GM06990 (cell line): ENCODE measurements around the gene APLP1.
"Not testable (repeated sequence)": the region's sequence is repeated elsewhere in the genome, so short reads cannot be mapped to it uniquely, and the experiment has no call there.

Experiments used
- DNase-seq: peaks from one replicate; pipeline ENCODE4 v3.0.0-alpha.2; 2011; ENCODE audit not compliant: insufficient read length; ENCODE audit errors: extremely low read depth
- H3K27me3 ChIP-seq: replicated peaks from 2 replicates; pipeline ENCODE4 v1.6.0; 2011; ENCODE audit warnings: low read length; ENCODE audit not compliant: control insufficient read depth, insufficient read depth
- H3K36me3 ChIP-seq: 2 replicates; pipeline ENCODE4 v1.5.1; 2011; ENCODE audit warnings: low read length; ENCODE audit not compliant: control insufficient read depth, insufficient read depth
- H3K4me3 ChIP-seq: replicated peaks from 2 replicates; pipeline ENCODE4 v1.5.1; 2011; ENCODE audit warnings: low read depth, mild to moderate bottlenecking, control low read depth, low read length
- TF ChIP-seq, protein P1 (sequence below): IDR thresholded peaks from 2 replicates; pipeline ENCODE4 v1.5.1; 2011; ENCODE audit warnings: low read length, control low read depth, mild to moderate bottlenecking, inconsistent platforms; ENCODE audit not compliant: insufficient read depth, poor library complexity, severe bottlenecking

Gene APLP1

DNA sequence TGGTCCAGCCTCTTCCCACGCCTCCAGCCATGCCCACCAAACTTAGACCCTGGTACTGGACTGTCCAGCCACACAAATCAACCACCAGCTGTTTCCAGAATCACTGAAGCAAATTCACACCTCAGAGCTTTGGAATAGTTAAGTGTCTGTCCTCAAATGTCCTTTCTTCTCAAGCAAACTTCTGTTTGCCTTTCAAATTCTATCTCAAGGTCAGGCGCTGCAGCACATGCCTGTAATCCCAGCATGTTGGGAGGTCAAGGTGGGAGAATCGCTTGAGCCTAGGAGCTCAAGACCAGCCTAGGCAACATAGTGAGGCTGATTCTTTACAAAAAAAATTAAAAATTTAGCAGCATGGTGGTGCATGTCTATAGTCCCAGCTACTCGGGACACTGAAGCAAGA, 36.3 kb upstream of the APLP1 start:
- DNase-seq = no peak
- Histone ChIP-seq H3K27me3 (no peaks in the 10 kb centered on the region; the same call in 1 of the 2 replicates), H3K4me3 (no peak overlapping the region), H3K36me3 (no peaks in the 10 kb centered on the region)
- TF ChIP-seq, protein P1, sequence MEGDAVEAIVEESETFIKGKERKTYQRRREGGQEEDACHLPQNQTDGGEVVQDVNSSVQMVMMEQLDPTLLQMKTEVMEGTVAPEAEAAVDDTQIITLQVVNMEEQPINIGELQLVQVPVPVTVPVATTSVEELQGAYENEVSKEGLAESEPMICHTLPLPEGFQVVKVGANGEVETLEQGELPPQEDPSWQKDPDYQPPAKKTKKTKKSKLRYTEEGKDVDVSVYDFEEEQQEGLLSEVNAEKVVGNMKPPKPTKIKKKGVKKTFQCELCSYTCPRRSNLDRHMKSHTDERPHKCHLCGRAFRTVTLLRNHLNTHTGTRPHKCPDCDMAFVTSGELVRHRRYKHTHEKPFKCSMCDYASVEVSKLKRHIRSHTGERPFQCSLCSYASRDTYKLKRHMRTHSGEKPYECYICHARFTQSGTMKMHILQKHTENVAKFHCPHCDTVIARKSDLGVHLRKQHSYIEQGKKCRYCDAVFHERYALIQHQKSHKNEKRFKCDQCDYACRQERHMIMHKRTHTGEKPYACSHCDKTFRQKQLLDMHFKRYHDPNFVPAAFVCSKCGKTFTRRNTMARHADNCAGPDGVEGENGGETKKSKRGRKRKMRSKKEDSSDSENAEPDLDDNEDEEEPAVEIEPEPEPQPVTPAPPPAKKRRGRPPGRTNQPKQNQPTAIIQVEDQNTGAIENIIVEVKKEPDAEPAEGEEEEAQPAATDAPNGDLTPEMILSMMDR = no peak

DNA sequence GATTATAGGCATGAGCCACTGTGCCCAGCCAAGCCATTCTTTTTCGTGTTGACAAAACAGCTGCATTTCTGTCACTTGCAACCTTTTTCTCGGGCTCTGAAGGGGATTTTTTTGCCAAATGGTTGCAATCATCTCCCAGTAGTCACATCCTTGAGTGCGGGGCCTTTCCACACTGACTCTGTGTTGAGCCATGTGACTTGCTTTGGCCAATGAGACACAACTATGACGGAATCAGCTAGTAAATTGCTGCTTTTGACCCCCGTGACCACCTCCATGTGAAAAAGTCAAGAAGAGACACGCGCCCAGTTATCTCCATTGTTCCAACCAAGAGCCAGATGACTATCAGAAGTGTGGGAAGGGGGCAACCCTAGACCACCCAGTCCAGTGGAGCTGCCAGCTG, 34.4 kb upstream of the APLP1 start:
- TF ChIP-seq, protein P1 = no peak

DNA sequence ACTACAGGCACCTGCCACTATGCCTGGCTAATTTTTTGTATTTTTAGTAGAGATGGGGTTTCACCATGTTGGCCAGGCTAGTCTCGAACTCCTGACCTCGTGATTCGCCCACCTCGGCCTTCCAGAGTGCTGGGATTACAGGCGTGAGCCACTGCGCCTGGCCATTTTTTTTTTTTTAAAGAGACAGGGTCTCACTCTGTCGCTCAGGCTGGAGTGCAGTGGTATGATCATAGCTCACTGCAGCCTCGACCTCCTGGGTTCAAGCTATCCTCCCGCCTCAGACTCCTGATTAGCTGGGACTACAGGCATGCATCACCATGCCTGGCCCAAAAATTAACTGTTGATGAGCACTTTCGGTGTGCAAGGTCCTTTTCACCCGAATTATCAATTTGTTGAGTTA, 32.3 kb upstream of the APLP1 start:
- H3K36me3 ChIP-seq, H3K27me3 ChIP-seq, H3K4me3 ChIP-seq, DNase-seq: not testable (repeated sequence)

More for the DNA sequence above, 34.4 kb upstream of the APLP1 start:
- no peak for DNase-seq
- no peaks in the 10 kb centered on the region for H3K36me3 ChIP-seq
- no peaks in the 10 kb centered on the region; the same call in 1 of the 2 replicates for H3K27me3 ChIP-seq
- H3K4me3 ChIP-seq = no peak overlapping the region

DNA sequence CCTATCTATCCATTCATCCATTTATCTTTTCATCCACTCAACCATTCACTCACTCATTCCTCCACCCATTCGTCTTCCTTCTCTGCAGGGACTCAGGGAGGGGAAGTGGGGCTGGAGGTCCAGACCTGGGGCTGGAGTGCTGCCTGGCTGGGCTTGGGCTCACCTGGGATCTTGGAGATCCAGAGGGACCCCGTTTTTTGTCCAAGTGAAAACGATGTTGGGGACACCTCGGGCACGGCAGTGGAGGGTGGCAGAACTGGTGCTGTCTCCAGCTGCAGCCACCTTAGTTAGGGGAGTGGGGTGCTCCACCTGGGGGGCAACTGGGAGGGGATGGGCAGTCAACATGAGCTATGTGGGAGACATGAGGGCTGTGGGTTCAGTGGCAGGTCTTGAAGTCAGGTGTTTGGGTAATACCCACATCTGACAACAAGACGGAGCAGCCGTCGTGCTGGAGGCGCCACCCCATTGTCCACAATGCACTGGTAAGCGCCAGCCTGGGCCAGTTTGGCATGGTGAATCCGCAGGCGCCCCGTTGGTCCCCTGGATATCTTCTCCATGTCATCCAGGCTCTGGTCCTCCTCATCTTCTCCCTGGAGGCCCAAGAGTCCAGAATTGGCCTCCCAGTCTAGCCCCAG, 26.3 kb upstream of the APLP1 start:
- H3K36me3 ChIP-seq = no peaks in the 10 kb centered on the region
- peaks cover 3% of the 10 kb centered on the region; the same call in 1 of the 2 replicates for H3K27me3 ChIP-seq
- TF ChIP-seq, protein P1 = no peak
- DNase-seq = no peak
- H3K4me3 ChIP-seq = no peak overlapping the region

DNA sequence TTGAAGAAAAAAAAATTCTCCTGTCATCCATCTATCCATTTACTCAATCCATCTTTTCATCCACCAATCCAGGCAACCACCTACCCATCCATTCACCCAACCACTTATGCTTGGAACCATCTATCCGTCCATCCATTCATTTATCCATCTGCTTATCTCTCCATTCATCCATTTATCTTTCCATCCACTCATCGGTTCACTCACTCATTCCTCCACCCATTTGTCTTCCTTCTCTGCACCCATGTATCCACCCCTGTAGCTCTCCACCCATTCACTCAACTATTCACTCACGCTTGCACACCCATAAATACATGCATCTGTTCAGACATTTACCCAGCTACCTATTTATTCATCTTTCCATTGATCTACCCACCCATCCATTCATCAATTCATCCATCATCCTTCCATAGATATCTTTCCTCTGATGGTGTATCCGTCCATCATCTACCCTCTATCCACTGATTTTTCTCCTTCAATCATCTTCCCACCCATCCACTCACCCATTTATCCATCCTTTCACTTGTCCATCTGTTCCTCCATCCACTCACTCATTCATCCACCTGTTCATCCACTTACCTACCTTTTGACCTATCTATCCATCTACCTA, 25.6 kb upstream of the APLP1 start:
- no peak overlapping the region for H3K4me3 ChIP-seq
- peaks cover 3% of the 10 kb centered on the region; the same call in 1 of the 2 replicates for H3K27me3 ChIP-seq
- H3K36me3 ChIP-seq = no peaks in the 10 kb centered on the region
- TF ChIP-seq, protein P1 = no peak
- DNase-seq = no peak

DNA sequence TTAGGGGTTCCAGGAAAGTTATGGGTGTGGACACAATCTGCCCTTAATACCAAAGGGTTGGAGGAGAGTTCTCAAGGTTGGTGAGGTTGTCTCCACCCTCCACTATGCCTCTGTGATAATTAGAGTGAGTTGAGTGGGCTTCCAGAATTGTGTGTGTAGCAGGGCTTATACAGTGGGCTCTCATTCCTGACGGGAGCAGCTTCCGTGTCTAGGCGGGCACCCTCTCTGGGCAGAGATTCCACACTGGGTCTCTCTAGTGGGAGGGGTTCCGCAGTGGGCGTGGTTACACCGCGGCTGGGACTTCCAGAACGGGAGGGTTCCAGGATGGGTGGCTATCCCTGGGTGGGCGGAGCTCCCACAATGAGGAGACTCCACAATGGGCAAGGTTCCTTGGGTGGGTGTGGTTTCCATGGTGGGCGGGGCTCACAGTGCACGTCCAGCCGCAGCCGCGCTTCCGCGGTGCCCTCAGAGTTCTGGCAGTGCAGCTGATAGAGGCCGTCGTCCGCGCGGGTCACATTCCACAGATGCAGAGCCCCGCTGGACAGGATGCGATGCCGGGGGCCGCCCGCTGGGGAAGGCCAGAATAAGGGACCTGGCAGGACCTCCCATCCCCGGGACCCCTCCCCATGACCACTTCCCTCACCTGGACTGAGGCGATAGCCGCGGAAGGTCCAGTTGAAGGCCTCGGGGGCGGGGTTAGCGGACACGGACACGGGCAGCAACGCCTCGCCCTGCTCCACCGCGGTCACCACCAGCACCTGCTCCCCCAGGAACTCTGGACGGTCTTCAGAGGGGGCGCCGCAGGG, 24.5 kb upstream of the APLP1 start:
- H3K36me3 ChIP-seq = no peaks in the 10 kb centered on the region
- peaks cover 3% of the 10 kb centered on the region; the same call in 1 of the 2 replicates for H3K27me3 ChIP-seq
- H3K4me3 ChIP-seq = no peak overlapping the region
- DNase-seq = no peak
- TF ChIP-seq, protein P1 = no peak
